ENCODE data around the gene FAM107B. TPM values are rescaled to one million over a fixed set of nuclear protein-coding genes. Genes with fewer than 3 reads are reported as not detected.

The FAM107B gene
- total RNA-seq, 1 donor from 2014 or later, result 99.4 TPM

GRCh38 chr10:14526326-14526725, 248.4 kb downstream of the FAM107B start:
- H3K36me3 Mint-ChIP-seq (ENCODE audit: low read depth), result peaks cover 81% of the 10 kb centered on the region
- DNase-seq (ENCODE audit: low spot score), result no peak

GRCh38 chr10:14524691-14525324, 249.9 kb downstream of the FAM107B start:
- no peak for DNase-seq (ENCODE audit: low spot score)
- intact Hi-C loops (cut with micrococcal nuclease), result no loop called here
- Mint-ChIP-seq H3K9me3 (no peaks in the 10 kb centered on the region), H3K27ac (no peak overlapping the region), H3K27me3 (ENCODE audit: low read depth) (no peaks in the 10 kb centered on the region), H3K4me1 (ENCODE audit: low read depth) (peaks cover 41% of the 10 kb centered on the region), H3K4me3 (ENCODE audit: low read depth) (no peak overlapping the region), H3K36me3 (ENCODE audit: low read depth) (peaks cover 82% of the 10 kb centered on the region)

More at GRCh38 chr10:14526326-14526725, 248.4 kb downstream of the FAM107B start:
- intact Hi-C loops (cut with micrococcal nuclease), result no loop called here
- Mint-ChIP-seq H3K4me1 (ENCODE audit: low read depth) (peaks cover 56% of the 10 kb centered on the region), H3K27ac (peak overlapping the region; percentile 15), H3K27me3 (ENCODE audit: low read depth) (no peaks in the 10 kb centered on the region), H3K9me3 (no peaks in the 10 kb centered on the region), H3K4me3 (ENCODE audit: low read depth) (no peak overlapping the region)

GRCh38 chr10:14523286-14523685, 251.4 kb downstream of the FAM107B start:
- Mint-ChIP-seq H3K27me3 (ENCODE audit: low read depth) (no peaks in the 10 kb centered on the region), H3K27ac (peak overlapping the region; percentile 50), H3K4me1 (ENCODE audit: low read depth) (peaks cover 27% of the 10 kb centered on the region), H3K4me3 (ENCODE audit: low read depth) (no peak overlapping the region), H3K36me3 (ENCODE audit: low read depth) (peaks cover 82% of the 10 kb centered on the region), H3K9me3 (no peaks in the 10 kb centered on the region)
- intact Hi-C loops (cut with micrococcal nuclease), result no loop called here
- DNase-seq (ENCODE audit: low spot score), result no peak

GRCh38 chr10:14519785-14520184, 254.9 kb downstream of the FAM107B start:
- no peak overlapping the region for H3K27ac Mint-ChIP-seq
- no peak for DNase-seq (ENCODE audit: low spot score)
- intact Hi-C loops (cut with micrococcal nuclease), result no loop called here
- peaks cover 81% of the 10 kb centered on the region for H3K36me3 Mint-ChIP-seq (ENCODE audit: low read depth)
- H3K9me3 Mint-ChIP-seq, result no peaks in the 10 kb centered on the region
- H3K27me3 Mint-ChIP-seq (ENCODE audit: low read depth), result no peaks in the 10 kb centered on the region
- H3K4me1 Mint-ChIP-seq (ENCODE audit: low read depth), result peaks cover 11% of the 10 kb centered on the region
- no peak overlapping the region for H3K4me3 Mint-ChIP-seq (ENCODE audit: low read depth)

GRCh38 chr10:14518149-14518548, 256.5 kb downstream of the FAM107B start:
- Mint-ChIP-seq H3K36me3 (ENCODE audit: low read depth) (peaks cover 82% of the 10 kb centered on the region), H3K27ac (no peak overlapping the region), H3K27me3 (ENCODE audit: low read depth) (no peaks in the 10 kb centered on the region), H3K4me3 (ENCODE audit: low read depth) (no peak overlapping the region), H3K9me3 (no peaks in the 10 kb centered on the region), H3K4me1 (ENCODE audit: low read depth) (peaks cover 2% of the 10 kb centered on the region)
- DNase-seq (ENCODE audit: low spot score), result no peak
- intact Hi-C loops (cut with micrococcal nuclease), result no loop called here

GRCh38 chr10:14513123-14513522, 261.6 kb downstream of the FAM107B start:
- Mint-ChIP-seq H3K4me3 (ENCODE audit: low read depth) (no peak overlapping the region), H3K4me1 (ENCODE audit: low read depth) (peaks cover 5% of the 10 kb centered on the region), H3K27ac (no peak overlapping the region), H3K36me3 (ENCODE audit: low read depth) (peaks cover 78% of the 10 kb centered on the region), H3K27me3 (ENCODE audit: low read depth) (no peaks in the 10 kb centered on the region), H3K9me3 (peaks cover 5% of the 10 kb centered on the region)
- no peak for DNase-seq (ENCODE audit: low spot score)
- intact Hi-C loops (cut with micrococcal nuclease), result no loop called here

GRCh38 chr10:14510346-14510745, 264.4 kb downstream of the FAM107B start:
- no peak overlapping the region for H3K4me3 Mint-ChIP-seq (ENCODE audit: low read depth)
- peaks cover 5% of the 10 kb centered on the region for H3K9me3 Mint-ChIP-seq
- no peaks in the 10 kb centered on the region for H3K27me3 Mint-ChIP-seq (ENCODE audit: low read depth)
- H3K36me3 Mint-ChIP-seq (ENCODE audit: low read depth), result peaks cover 65% of the 10 kb centered on the region
- H3K4me1 Mint-ChIP-seq (ENCODE audit: low read depth), result peaks cover 17% of the 10 kb centered on the region
- intact Hi-C loops (cut with micrococcal nuclease), result no loop called here
- DNase-seq (ENCODE audit: low spot score), result no peak
- H3K27ac Mint-ChIP-seq, result no peak overlapping the region

GRCh38 chr10:14508725-14509124, 266.0 kb downstream of the FAM107B start:
- H3K36me3 Mint-ChIP-seq (ENCODE audit: low read depth), result peaks cover 59% of the 10 kb centered on the region
- no peak for DNase-seq (ENCODE audit: low spot score)
- peaks cover 17% of the 10 kb centered on the region for H3K4me1 Mint-ChIP-seq (ENCODE audit: low read depth)
- intact Hi-C loops (cut with micrococcal nuclease), result no loop called here
- no peak overlapping the region for H3K4me3 Mint-ChIP-seq (ENCODE audit: low read depth)
- H3K27ac Mint-ChIP-seq, result no peak overlapping the region
- no peaks in the 10 kb centered on the region for H3K27me3 Mint-ChIP-seq (ENCODE audit: low read depth)
- peaks cover 5% of the 10 kb centered on the region for H3K9me3 Mint-ChIP-seq

GRCh38 chr10:14507781-14508180, 266.9 kb downstream of the FAM107B start:
- Mint-ChIP-seq H3K9me3 (peaks cover 5% of the 10 kb centered on the region), H3K4me1 (ENCODE audit: low read depth) (peaks cover 17% of the 10 kb centered on the region), H3K27me3 (ENCODE audit: low read depth) (no peaks in the 10 kb centered on the region), H3K27ac (no peak overlapping the region), H3K4me3 (ENCODE audit: low read depth) (no peak overlapping the region), H3K36me3 (ENCODE audit: low read depth) (peaks cover 53% of the 10 kb centered on the region)
- intact Hi-C loops (cut with micrococcal nuclease), result no loop called here
- DNase-seq (ENCODE audit: low spot score), result no peak

- intact Hi-C loops (cut with micrococcal nuclease), result no loop called here
Measured at GRCh38 chr10:14507176-14507575, 267.5 kb downstream of the FAM107B start.

GRCh38 chr10:14502431-14502830, 272.3 kb downstream of the FAM107B start:
- peaks cover 13% of the 10 kb centered on the region for H3K36me3 Mint-ChIP-seq (ENCODE audit: low read depth)
- H3K27ac Mint-ChIP-seq, result no peak overlapping the region
- H3K4me3 Mint-ChIP-seq (ENCODE audit: low read depth), result no peak overlapping the region
- no peak for DNase-seq (ENCODE audit: low spot score)
- peaks cover 10% of the 10 kb centered on the region for H3K4me1 Mint-ChIP-seq (ENCODE audit: low read depth)
- intact Hi-C loops (cut with micrococcal nuclease), result no loop called here
- H3K9me3 Mint-ChIP-seq, result no peaks in the 10 kb centered on the region
- H3K27me3 Mint-ChIP-seq (ENCODE audit: low read depth), result peaks cover 4% of the 10 kb centered on the region

More at GRCh38 chr10:14507176-14507575, 267.5 kb downstream of the FAM107B start:
- H3K4me3 Mint-ChIP-seq (ENCODE audit: low read depth), result no peak overlapping the region
- peaks cover 5% of the 10 kb centered on the region for H3K9me3 Mint-ChIP-seq
- no peaks in the 10 kb centered on the region for H3K27me3 Mint-ChIP-seq (ENCODE audit: low read depth)
- H3K27ac Mint-ChIP-seq, result no peak overlapping the region
- H3K36me3 Mint-ChIP-seq (ENCODE audit: low read depth), result peaks cover 47% of the 10 kb centered on the region
- no peak for DNase-seq (ENCODE audit: low spot score)
- peaks cover 17% of the 10 kb centered on the region for H3K4me1 Mint-ChIP-seq (ENCODE audit: low read depth)

- Mint-ChIP-seq H3K36me3 (ENCODE audit: low read depth) (no peaks in the 10 kb centered on the region), H3K27me3 (ENCODE audit: low read depth) (peaks cover 12% of the 10 kb centered on the region), H3K4me3 (ENCODE audit: low read depth) (no peak overlapping the region), H3K4me1 (ENCODE audit: low read depth) (peaks cover 5% of the 10 kb centered on the region), H3K9me3 (no peaks in the 10 kb centered on the region), H3K27ac (no peak overlapping the region)
- intact Hi-C loops (cut with micrococcal nuclease), result no loop called here
- DNase-seq (ENCODE audit: low spot score), result no peak
Measured at GRCh38 chr10:14500172-14500765, 274.4 kb downstream of the FAM107B start.

GRCh38 chr10:14499601-14499904, 275.1 kb downstream of the FAM107B start:
- no peak overlapping the region for H3K27ac Mint-ChIP-seq
- DNase-seq (ENCODE audit: low spot score), result no peak
- intact Hi-C loops (cut with micrococcal nuclease), result loop anchor here (1.0 to 5.0 kb wide), 3 partner anchors 43 to 473 kb away; no protein-coding TSS in a partner anchor
- H3K27me3 Mint-ChIP-seq (ENCODE audit: low read depth), result peaks cover 12% of the 10 kb centered on the region
- H3K4me1 Mint-ChIP-seq (ENCODE audit: low read depth), result peaks cover 5% of the 10 kb centered on the region
- no peaks in the 10 kb centered on the region for H3K9me3 Mint-ChIP-seq
- no peak overlapping the region for H3K4me3 Mint-ChIP-seq (ENCODE audit: low read depth)
- H3K36me3 Mint-ChIP-seq (ENCODE audit: low read depth), result no peaks in the 10 kb centered on the region
